ENCODE results near the gene SMAD9. TPM values are rescaled to one million over a fixed set of nuclear protein-coding genes. Genes with fewer than 3 reads are reported as not detected.

The SMAD9 gene
- total RNA-seq, 1 experiment from 2014 or later: 0.87 TPM

GRCh38 chr13:36910545-36910944, 9.5 kb downstream of the SMAD9 start:
- intact Hi-C loops (cut with micrococcal nuclease): loop anchor here (5.0 kb wide), 2 partner anchors 53 to 72 kb away; no protein-coding TSS in a partner anchor
- CTCF ChIA-PET: no interaction called here
- no peaks in the 10 kb centered on the region for H3K9me2 ChIP-seq (replicated peaks; ENCODE audit: low read length)
- H3K79me2 ChIP-seq (ENCODE audit: low read length): no peaks in the 10 kb centered on the region
- POLR2A ChIA-PET (ENCODE audit: unreplicated experiment): no interaction called here
- H3K36me3 ChIP-seq (ENCODE audit: low read depth, low read length): no peaks in the 10 kb centered on the region
- no peak overlapping the region for H2AFZ ChIP-seq (ENCODE audit: low read length)
- no peaks in the 10 kb centered on the region for H4K20me1 ChIP-seq (ENCODE audit: low read length)
- BruUV-seq (replicated peaks): no TSS peak
- H3K9me3 ChIP-seq (ENCODE audit: low read length): no peaks in the 10 kb centered on the region
- no peak overlapping the region for H3K4me2 ChIP-seq (ENCODE audit: low read length)
- H3K9ac ChIP-seq (ENCODE audit: low read length): no peak overlapping the region
- H3K4me3 ChIP-seq (ENCODE audit: low read length): no peak overlapping the region
- H3K27me3 ChIP-seq (ENCODE audit: low read length): no peaks in the 10 kb centered on the region
- TF ChIP-seq EZH2 (IDR thresholded peaks at IDR 0.05; ENCODE audit: low read length, unreplicated experiment): no peak
- no peak for TF ChIP-seq CTCF (conservative IDR thresholded peaks at IDR 0.05; ENCODE audit: low read depth, low read length)
- TF ChIP-seq EZH2phosphoT487 (IDR thresholded peaks at IDR 0.05; ENCODE audit: borderline replicate concordance, low read length): no peak
- ATAC-seq (no peak), DNase-seq (no peak)
- peaks cover 4% of the 10 kb centered on the region; the same call in 1 of the 2 replicates for H3K4me1 ChIP-seq (ENCODE audit: insufficient read depth, low read length)
- no peak overlapping the region for H3K27ac ChIP-seq (ENCODE audit: low read length)
- no peaks in the 10 kb centered on the region for H3F3A ChIP-seq (ENCODE audit: low read length, unreplicated experiment)

- H3F3A ChIP-seq (ENCODE audit: low read length, unreplicated experiment): no peaks in the 10 kb centered on the region
- H3K4me1 ChIP-seq (ENCODE audit: insufficient read depth, low read length): no peaks in the 10 kb centered on the region
- TF ChIP-seq CTCF (conservative IDR thresholded peaks at IDR 0.05; ENCODE audit: low read depth, low read length) (no peak), EZH2 (IDR thresholded peaks at IDR 0.05; ENCODE audit: low read length, unreplicated experiment) (no peak), EZH2phosphoT487 (IDR thresholded peaks at IDR 0.05; ENCODE audit: borderline replicate concordance, low read length) (no peak)
- no TSS peak for BruUV-seq (replicated peaks)
- ChIA-PET CTCF (no interaction called here), POLR2A (ENCODE audit: unreplicated experiment) (no interaction called here)
- DNase-seq: no peak
- no peaks in the 10 kb centered on the region for H3K79me2 ChIP-seq (ENCODE audit: low read length)
- H3K4me2 ChIP-seq (ENCODE audit: low read length): no peak overlapping the region
- H4K20me1 ChIP-seq (ENCODE audit: low read length): no peaks in the 10 kb centered on the region
- no peaks in the 10 kb centered on the region for H3K9me3 ChIP-seq (ENCODE audit: low read length)
- intact Hi-C loops (cut with micrococcal nuclease): no loop called here
- H3K36me3 ChIP-seq (ENCODE audit: low read depth, low read length): no peaks in the 10 kb centered on the region
- no peak overlapping the region for H3K9ac ChIP-seq (ENCODE audit: low read length)
- no peak for ATAC-seq
- no peaks in the 10 kb centered on the region for H3K27me3 ChIP-seq (ENCODE audit: low read length)
- no peak overlapping the region for H3K27ac ChIP-seq (ENCODE audit: low read length)
- no peak overlapping the region for H2AFZ ChIP-seq (ENCODE audit: low read length)
- no peaks in the 10 kb centered on the region for H3K9me2 ChIP-seq (replicated peaks; ENCODE audit: low read length)
- H3K4me3 ChIP-seq (ENCODE audit: low read length): no peak overlapping the region
Measured at GRCh38 chr13:36907821-36908220, 12.2 kb downstream of the SMAD9 start.

- Histone ChIP-seq H3F3A (ENCODE audit: low read length, unreplicated experiment) (no peaks in the 10 kb centered on the region), H3K9me2 (replicated peaks; ENCODE audit: low read length) (no peaks in the 10 kb centered on the region), H3K9ac (ENCODE audit: low read length) (no peak overlapping the region), H4K20me1 (ENCODE audit: low read length) (no peaks in the 10 kb centered on the region), H3K4me2 (ENCODE audit: low read length) (no peak overlapping the region), H3K27me3 (ENCODE audit: low read length) (no peaks in the 10 kb centered on the region), H3K27ac (ENCODE audit: low read length) (no peak overlapping the region), H3K79me2 (ENCODE audit: low read length) (no peaks in the 10 kb centered on the region), H3K9me3 (ENCODE audit: low read length) (no peaks in the 10 kb centered on the region), H3K4me1 (ENCODE audit: insufficient read depth, low read length) (no peaks in the 10 kb centered on the region), H3K4me3 (ENCODE audit: low read length) (no peak overlapping the region), H3K36me3 (ENCODE audit: low read depth, low read length) (no peaks in the 10 kb centered on the region), H2AFZ (ENCODE audit: low read length) (no peak overlapping the region)
- ChIA-PET CTCF (no interaction called here), POLR2A (ENCODE audit: unreplicated experiment) (no interaction called here)
- ATAC-seq: no peak
- TF ChIP-seq EZH2phosphoT487 (IDR thresholded peaks at IDR 0.05; ENCODE audit: borderline replicate concordance, low read length) (no peak), EZH2 (IDR thresholded peaks at IDR 0.05; ENCODE audit: low read length, unreplicated experiment) (no peak), CTCF (conservative IDR thresholded peaks at IDR 0.05; ENCODE audit: low read depth, low read length) (no peak)
- BruUV-seq (replicated peaks): no TSS peak
- no peak for DNase-seq
- intact Hi-C loops (cut with micrococcal nuclease): no loop called here
Measured at GRCh38 chr13:36907266-36907665, 12.8 kb downstream of the SMAD9 start.
